SU-DHL-6 (cell line): ENCODE measurements around the gene PHACTR1.
"Not testable (repeated sequence)": the region's sequence is repeated elsewhere in the genome, so short reads cannot be mapped to it uniquely, and the experiment has no call there.

ENCODE experiments used
- H2AFZ ChIP-seq: fragments of 200-600 bp; sonication (generic); 2 replicates; pipeline ENCODE4 v1.6.1; 2014; ENCODE audit warnings: low read depth, mild to moderate bottlenecking, moderate library complexity, mixed read lengths, antibody characterized with exemption, low read length; ENCODE audit not compliant: severe bottlenecking
- H3F3A ChIP-seq: fragments of 200-600 bp; shearing (Covaris generic); 2 replicates; pipeline ENCODE4 v1.6.0; 2016; ENCODE audit warnings: antibody characterized with exemption, mild to moderate bottlenecking; ENCODE audit not compliant: insufficient read depth
- H3K27ac ChIP-seq: fragments of 200-600 bp; sonication (generic); 2 replicates; pipeline ENCODE4 v1.5.1; 2016; ENCODE audit warnings: low read depth, mild to moderate bottlenecking, low read length, moderate library complexity, mixed read lengths
- H3K27me3 ChIP-seq: fragments of 200-600 bp; sonication (generic), shearing (Covaris generic); 2 replicates; pipeline ENCODE4 v1.6.0; 2014; ENCODE audit warnings: mild to moderate bottlenecking, low read length
- H3K36me3 ChIP-seq: fragments of 200-600 bp; sonication (generic); 2 replicates; pipeline ENCODE4 v1.6.1; 2014; ENCODE audit warnings: mild to moderate bottlenecking, low read length, mixed read lengths
- H3K4me2 ChIP-seq: fragments of 300-600, 200-600 bp; shearing (Covaris generic), sonication (generic); 2 replicates; pipeline ENCODE4 v1.6.0; 2014; ENCODE audit warnings: low read length, low read depth, mild to moderate bottlenecking; ENCODE audit not compliant: poor library complexity, severe bottlenecking
- H3K4me3 ChIP-seq: fragments of 200-600 bp; sonication (generic); 2 replicates; pipeline ENCODE4 v1.5.1; 2014; ENCODE audit warnings: antibody characterized with exemption, low read length, mild to moderate bottlenecking, mixed read lengths; ENCODE audit not compliant: insufficient read depth, poor library complexity, severe bottlenecking
- H3K79me2 ChIP-seq: fragments of 200-600 bp; sonication (generic); 2 replicates; pipeline ENCODE4 v1.6.1; 2014; ENCODE audit warnings: mild to moderate bottlenecking, low read length, moderate library complexity; ENCODE audit not compliant: insufficient read depth
- H3K9ac ChIP-seq: fragments of 200-600 bp; sonication (generic); 2 replicates; pipeline ENCODE4 v1.7.0; 2014; ENCODE audit warnings: mild to moderate bottlenecking, low read length
- H3K9me2 ChIP-seq: fragments of 200-600 bp; sonication (generic); replicated peaks from 2 replicates; pipeline ENCODE4 v1.6.1; 2014; ENCODE audit warnings: low read length; ENCODE audit not compliant: insufficient read depth
- H3K9me3 ChIP-seq: fragments of 200-600 bp; sonication (generic); 2 replicates; pipeline ENCODE4 v1.6.1; 2014; ENCODE audit warnings: low read length, mixed read lengths; ENCODE audit not compliant: insufficient read depth
- H4K20me1 ChIP-seq: fragments of 200-600 bp; sonication (generic); 2 replicates; pipeline ENCODE4 v1.6.1; 2014; ENCODE audit warnings: low read depth, mild to moderate bottlenecking, antibody characterized with exemption, low read length, moderate library complexity, mixed read lengths
- EZH2phosphoT487 ChIP-seq: fragments of 200-600 bp; sonication (generic), shearing (Covaris generic); conservative IDR thresholded peaks from 2 replicates; pipeline ENCODE4 v1.6.1; 2018; ENCODE audit warnings: mild to moderate bottlenecking, antibody characterized with exemption, low read length, moderate library complexity, mixed read lengths
- TF ChIP-seq, protein P1 (sequence below): fragments of 200-600 bp; sonication (generic); IDR thresholded peaks from one replicate; pipeline ENCODE4 v1.5.1; 2017; ENCODE audit warnings: antibody characterized with exemption, mild to moderate bottlenecking, low read length, moderate library complexity; ENCODE audit not compliant: insufficient read depth, poor library complexity, severe bottlenecking

PHACTR1 gene

DNA sequence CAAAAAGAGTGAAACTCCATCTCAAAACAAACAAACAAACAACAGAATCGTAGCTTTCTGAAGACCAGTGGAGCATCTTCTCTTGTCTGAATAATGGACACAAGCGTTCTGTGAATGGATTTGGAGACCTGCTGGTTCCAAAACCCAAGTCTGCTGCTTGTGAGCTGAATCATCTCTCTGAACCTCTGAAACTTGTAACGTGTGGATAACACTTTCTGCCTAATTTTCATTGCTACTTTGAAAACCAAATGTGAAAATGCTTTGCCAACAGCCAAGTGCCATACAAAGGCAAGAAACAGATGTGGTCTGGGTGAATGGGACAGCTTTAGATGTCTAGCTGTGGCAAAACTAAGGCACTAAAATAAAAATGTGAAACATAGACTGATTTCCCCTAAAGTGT lies 44.3 kb downstream of the PHACTR1 start:
- Histone ChIP-seq H3K9ac (no peak overlapping the region), H3K36me3 (no peaks in the 10 kb centered on the region), H3K9me2 (no peaks in the 10 kb centered on the region), H3K79me2 (no peaks in the 10 kb centered on the region), H3K27ac (no peak overlapping the region), H4K20me1 (no peaks in the 10 kb centered on the region), H3K27me3 (no peaks in the 10 kb centered on the region), H3K9me3 (no peaks in the 10 kb centered on the region), H2AFZ (no peak overlapping the region), H3K4me3 (no peak overlapping the region), H3F3A (no peaks in the 10 kb centered on the region), H3K4me2 (no peak overlapping the region)
- no peak for TF ChIP-seq EZH2phosphoT487
- TF ChIP-seq, protein P1, sequence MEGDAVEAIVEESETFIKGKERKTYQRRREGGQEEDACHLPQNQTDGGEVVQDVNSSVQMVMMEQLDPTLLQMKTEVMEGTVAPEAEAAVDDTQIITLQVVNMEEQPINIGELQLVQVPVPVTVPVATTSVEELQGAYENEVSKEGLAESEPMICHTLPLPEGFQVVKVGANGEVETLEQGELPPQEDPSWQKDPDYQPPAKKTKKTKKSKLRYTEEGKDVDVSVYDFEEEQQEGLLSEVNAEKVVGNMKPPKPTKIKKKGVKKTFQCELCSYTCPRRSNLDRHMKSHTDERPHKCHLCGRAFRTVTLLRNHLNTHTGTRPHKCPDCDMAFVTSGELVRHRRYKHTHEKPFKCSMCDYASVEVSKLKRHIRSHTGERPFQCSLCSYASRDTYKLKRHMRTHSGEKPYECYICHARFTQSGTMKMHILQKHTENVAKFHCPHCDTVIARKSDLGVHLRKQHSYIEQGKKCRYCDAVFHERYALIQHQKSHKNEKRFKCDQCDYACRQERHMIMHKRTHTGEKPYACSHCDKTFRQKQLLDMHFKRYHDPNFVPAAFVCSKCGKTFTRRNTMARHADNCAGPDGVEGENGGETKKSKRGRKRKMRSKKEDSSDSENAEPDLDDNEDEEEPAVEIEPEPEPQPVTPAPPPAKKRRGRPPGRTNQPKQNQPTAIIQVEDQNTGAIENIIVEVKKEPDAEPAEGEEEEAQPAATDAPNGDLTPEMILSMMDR, result no peak

DNA sequence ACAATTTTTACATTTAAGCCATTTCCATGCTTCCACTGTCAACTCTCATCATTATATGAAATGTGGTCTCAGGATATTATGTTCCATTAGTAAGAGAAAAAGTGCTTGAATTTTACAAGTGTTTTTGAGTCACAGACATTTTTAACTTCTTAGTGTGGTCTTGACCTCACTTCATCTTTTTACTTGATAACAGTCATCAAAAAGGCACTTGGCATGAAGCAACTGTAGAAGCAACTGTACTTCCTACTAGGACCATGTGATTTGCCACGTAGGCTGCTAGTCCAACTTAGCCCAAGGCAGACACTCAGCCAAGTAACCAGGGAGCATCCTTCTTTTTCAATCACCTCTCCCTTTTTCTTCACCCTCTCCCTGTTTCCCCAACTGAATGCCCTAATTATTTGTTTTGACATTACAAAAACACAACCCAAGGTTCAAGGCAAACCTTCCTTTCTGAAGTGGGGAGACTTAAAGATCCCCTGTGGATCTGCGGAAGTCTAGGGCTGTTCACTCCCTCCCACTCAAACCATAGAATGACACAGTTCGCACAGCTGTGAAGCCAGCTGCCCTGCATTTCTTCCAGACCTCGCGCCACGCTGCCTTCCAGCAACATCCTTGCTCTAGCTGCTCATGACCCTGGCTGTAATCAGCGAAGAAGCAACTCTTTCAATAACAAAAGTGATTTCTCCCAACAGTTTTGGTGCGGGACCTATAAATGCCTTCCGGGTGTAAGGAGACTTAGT lies 45.0 kb downstream of the PHACTR1 start:
- Histone ChIP-seq H3K27ac (no peak overlapping the region), H3F3A (no peaks in the 10 kb centered on the region), H3K9me2 (no peaks in the 10 kb centered on the region), H3K9me3 (no peaks in the 10 kb centered on the region), H4K20me1 (no peaks in the 10 kb centered on the region), H3K27me3 (no peaks in the 10 kb centered on the region), H2AFZ (no peak overlapping the region), H3K4me3 (no peak overlapping the region), H3K4me2 (no peak overlapping the region), H3K9ac (no peak overlapping the region), H3K36me3 (no peaks in the 10 kb centered on the region), H3K79me2 (no peaks in the 10 kb centered on the region)
- no peak for TF ChIP-seq EZH2phosphoT487
- TF ChIP-seq, protein P1, result no peak

DNA sequence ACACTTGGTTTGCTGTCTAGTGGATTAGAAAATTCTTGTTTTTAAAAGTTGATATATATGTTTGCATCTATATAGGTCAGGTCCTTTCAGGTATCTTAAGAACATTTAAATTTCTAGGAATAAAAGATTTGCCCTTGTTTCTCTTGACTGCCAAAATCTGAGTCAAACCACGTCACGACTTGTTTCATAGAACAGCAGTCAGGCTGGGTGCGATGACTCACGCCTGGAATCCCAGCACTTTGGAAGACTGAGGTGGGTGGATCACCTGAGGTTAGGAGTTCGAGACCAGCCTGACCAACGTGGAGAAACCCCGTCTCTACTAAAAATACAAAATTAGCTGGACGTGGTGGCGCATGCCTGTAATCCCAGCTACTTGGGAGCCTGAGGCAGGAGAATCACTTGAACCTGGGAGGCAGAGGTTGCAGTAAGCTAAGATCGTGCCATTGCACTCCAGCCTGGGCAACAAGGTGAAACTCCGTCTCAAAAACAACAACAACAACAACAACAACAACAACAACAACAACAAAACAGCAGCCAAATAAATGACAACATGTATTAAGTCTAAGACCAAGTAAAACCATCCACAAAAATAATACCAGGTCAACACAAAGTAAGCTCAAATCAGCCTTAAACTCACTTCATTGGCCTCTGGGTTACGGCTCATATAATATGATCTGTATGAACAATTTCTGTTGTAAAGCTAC lies 46.3 kb downstream of the PHACTR1 start:
- not testable (repeated sequence) for H3K9me3 ChIP-seq, H3K27me3 ChIP-seq, H3K27ac ChIP-seq, H3K9me2 ChIP-seq, H3K36me3 ChIP-seq, H4K20me1 ChIP-seq, H3K79me2 ChIP-seq, H3K4me2 ChIP-seq, H3K4me3 ChIP-seq, H3F3A ChIP-seq, H3K9ac ChIP-seq, H2AFZ ChIP-seq

DNA sequence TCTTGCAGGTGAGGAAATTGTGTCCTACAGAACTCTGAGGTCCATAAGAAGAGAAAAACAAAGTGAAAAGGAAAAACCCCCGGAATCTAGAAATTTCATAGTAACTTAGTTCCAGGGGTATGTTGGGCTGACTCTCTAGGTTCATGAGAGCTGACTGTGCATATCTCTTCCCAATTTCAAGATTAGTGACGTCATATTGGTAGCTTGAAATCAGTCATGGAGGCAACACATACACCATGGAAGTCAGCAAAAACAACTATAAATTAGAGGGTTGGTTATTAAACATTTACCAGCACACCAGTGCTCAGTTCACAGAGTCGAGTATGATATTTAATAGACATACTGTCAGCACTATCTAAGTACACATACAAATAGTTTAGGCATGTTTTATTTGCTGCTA lies 49.8 kb downstream of the PHACTR1 start:
- no peaks in the 10 kb centered on the region for H3K36me3 ChIP-seq
- no peak overlapping the region for H3K9ac ChIP-seq
- H3K9me3 ChIP-seq, result no peaks in the 10 kb centered on the region
- no peaks in the 10 kb centered on the region for H3F3A ChIP-seq
- no peak overlapping the region for H2AFZ ChIP-seq
- no peak for TF ChIP-seq EZH2phosphoT487
- TF ChIP-seq, protein P1, result no peak
- H3K4me3 ChIP-seq, result no peak overlapping the region
- no peaks in the 10 kb centered on the region for H3K79me2 ChIP-seq
- no peaks in the 10 kb centered on the region for H4K20me1 ChIP-seq
- H3K4me2 ChIP-seq, result no peak overlapping the region
- no peak overlapping the region for H3K27ac ChIP-seq
- no peaks in the 10 kb centered on the region for H3K9me2 ChIP-seq
- H3K27me3 ChIP-seq, result no peaks in the 10 kb centered on the region
